HG03139 (cell line): Measurements from ENCODE around the gene FAM222A.

ENCODE experiments used
- ATAC-seq: cut with Tn5 transposase; IDR thresholded peaks from one replicate; pipeline ENCODE4 v1.9.1; 2021; ENCODE audit not compliant: unreplicated experiment

Gene FAM222A

DNA sequence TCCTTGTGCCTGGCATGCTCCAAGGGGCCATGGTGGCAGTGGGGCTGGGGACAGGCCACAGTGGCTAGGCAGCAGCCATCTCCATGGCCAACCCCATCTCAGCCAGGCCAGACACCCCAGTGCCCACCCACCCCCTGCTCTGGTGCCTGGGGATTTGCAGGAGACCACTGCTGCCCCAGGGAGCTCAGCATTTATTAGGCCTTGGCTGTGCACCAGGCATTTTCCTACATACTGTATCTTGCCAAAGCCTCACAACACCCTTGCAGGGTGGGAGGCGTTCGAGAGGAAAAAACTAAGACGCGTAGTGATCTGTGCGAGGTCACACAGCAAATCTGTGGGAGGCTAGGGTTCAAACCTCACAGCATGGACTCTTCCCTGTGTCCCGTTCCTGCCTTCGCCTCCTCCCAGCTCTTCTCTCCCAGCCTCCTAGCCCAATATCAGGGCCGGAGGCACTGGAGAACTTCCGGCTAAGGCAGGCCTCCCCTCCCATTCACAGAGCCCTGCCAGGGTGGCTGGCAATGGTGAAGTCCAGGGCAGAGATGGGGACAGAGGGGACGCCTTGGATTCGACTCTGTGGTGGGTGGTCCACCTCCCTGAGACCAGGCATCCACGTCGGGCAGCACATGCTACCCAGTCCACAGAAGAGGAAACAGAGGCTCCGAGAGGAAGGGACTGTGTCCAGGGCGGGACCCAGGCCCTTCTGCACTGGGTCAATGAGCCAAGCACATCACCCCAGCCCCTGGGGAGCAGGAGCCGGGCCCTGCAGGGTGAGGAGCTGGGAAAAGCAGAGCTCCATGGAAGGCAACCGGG, 57.4 kb downstream of the FAM222A start:
- no peak for ATAC-seq

GRCh38 chr12:109771746-109772621, 58.4 kb downstream of the FAM222A start:
- no peak for ATAC-seq

DNA sequence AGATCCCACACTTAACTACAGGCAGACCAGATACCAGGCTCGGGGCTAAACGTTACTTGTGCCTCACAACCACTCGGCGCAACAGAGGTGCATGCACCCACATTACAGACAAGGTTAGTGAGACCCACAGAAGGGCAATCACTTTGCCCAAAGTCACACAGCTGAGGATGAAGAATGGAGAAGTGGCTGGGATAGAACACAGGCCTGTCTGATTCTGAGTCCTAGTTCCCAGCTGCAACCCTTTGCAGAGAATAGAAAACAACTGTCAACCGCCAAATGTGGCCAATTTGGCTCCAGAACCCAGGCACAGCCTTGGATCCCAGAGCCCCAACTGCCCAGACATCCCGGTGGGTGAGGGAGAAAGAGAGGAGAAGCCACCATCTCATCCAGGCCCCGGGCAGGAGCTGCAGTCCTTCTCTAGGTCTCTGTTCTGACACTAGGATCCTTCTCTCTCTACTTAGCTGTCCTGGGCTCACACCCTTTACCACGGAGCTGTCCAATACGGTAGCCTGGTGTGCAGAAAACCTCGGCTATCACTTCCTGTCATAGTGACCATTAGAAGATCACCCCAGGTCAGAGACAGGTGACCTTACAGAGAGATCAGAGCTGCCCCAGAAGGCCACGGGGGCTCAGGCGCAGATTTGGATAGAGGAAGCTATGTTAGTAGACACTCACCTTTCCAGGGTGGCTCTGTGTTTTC, 59.1 kb downstream of the FAM222A start:
- no peak for ATAC-seq

DNA sequence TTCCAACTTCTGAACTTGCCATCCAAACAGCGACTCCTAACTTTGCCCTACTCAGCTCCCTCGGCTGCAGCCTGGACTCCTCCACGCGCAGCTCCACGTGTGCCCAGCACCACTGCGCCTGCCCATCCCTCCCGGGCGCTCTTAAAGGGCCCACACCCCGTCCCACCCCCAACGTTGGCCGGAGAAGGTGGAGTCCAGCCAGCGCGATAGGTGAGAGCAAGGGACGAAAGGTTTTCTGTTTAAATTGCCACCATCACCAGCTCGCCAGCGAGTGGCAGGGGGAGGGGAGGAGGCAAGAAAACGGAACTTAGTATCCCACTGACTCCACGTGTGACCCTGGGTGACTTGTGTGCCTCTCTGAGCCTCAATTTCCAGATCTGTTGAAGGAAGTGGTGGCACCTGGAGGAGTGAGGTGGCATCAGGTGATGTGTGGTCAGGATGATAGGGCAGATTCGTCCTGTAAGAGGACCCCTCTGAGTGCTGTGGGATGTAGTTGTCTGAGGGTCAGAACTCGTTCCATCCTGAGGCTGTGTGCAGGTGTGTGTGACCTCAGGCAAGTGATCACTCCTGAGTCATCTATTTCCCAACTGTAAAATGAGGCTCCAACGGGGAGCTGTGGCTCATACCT, 59.9 kb downstream of the FAM222A start:
- no peak for ATAC-seq

GRCh38 chr12:109775172-109775881, 61.7 kb downstream of the FAM222A start:
- ATAC-seq, result no peak

DNA sequence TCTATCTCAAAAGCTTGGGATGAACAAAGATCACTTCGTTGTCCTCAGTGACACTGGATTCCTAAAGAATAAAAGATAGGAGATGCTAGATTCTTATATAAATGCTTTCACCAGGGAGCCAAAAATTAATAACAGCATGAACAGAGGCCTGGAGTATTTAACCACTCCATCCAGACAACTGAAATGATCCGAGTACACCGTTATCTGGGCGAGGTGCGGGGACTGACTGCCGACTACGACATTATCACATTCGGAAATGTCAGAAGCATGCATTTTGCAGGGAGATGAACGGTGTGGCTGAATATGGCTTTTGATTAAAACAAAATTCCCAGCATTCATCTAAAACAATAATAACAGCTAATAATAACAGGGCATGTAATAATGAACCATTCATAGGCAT, 63.0 kb downstream of the FAM222A start:
- ATAC-seq, result no peak

GRCh38 chr12:109777544-109777943, 63.9 kb downstream of the FAM222A start:
- no peak for ATAC-seq

GRCh38 chr12:109778684-109779083, 65.1 kb downstream of the FAM222A start:
- no peak for ATAC-seq

DNA sequence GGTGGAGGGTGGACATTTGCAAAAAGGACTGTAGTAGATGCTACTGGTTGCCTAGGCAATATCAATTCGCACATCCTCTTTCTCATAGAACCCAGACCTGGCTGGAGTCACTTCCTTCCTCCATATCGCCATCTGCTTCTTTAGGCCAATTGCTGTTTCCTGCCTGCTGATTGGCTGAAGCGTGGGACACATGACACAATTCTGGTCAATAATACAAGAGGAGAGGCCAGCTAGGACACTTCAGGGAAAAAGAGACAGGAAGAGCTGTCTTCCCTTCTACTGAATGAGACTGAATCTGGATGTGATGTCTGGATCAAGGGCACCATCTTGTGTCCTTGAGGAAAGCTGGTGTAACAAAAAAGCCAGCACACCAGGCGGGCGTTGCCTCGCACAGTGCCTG, 65.8 kb downstream of the FAM222A start:
- no peak for ATAC-seq

GRCh38 chr12:109781668-109782325, 68.2 kb downstream of the FAM222A start:
- no peak for ATAC-seq

- ATAC-seq, result no peak
Measured at GRCh38 chr12:109782326-109782703, 68.7 kb downstream of the FAM222A start.

DNA sequence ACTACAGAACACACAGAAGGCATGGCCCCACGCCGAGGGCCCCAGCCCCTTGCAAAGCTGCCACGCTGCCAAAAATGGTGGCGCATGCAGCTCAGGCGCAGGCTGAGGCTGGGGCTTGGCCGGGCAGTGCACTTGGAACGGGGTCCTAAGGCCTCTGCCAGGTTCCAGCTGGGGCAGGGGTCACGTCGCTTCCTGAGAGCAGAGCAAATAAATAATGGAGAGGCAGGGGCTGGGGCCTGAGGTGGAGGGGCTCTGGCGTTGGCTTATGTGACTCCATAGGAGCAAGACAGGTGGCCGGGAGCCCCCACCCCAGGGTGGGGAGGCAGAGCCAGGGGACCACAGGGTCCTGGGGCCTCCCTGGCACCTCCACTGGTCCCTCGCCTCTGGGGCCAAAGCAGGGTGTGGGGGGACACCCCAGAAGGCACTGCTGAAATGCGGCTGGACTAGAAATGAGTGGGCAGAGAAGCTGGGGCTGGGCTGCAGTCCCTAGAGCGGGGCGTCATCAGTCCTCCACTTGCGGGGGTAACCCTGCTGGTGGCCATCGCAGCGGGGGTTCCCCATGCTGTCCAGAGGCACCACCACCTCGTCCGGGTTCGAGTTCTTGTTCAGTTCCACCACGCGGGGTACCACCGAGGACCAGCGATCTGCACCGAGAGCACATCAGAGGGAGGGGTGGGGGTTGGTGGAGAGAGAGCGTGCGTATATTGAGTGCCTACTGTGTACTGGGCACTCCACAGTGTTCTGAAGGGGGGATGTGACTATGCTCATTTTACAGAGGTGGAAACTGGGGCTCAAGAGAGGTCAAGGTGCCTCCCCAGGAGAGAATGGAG, 69.7 kb downstream of the FAM222A start:
- ATAC-seq, result no peak

DNA sequence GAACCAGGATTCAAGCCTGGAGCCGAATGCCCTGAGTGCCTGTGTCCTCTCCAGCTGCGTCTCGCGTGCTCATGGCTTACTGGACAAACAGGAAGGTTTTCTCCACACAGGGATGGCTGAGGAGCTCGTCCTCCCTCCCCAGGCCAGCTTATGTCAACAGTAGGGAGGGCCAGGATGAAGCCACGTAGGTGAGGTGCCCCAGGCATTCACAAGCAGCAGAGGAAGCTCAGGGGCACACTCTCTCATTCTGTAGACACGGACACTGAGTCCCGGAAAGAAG, 70.3 kb downstream of the FAM222A start:
- ATAC-seq, result no peak

DNA sequence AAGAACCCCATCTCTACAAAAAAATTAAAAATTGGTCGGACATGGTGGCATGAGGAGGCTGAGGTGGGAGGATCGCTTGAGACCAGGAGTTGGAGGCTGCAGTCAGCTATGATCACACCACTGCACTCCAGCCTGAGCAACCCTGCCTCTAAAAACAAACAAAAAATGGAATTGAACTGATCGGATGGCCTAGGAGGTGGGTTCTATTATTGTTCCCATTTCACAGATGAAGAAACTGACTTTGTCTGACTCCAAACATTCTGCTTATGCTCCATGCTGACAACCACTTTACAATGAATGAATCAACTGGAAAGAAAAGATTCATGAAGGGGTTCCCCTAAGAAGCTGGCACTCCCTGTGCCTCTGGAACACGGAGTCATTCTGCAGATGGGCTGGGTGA, 72.2 kb downstream of the FAM222A start:
- ATAC-seq, result no peak

DNA sequence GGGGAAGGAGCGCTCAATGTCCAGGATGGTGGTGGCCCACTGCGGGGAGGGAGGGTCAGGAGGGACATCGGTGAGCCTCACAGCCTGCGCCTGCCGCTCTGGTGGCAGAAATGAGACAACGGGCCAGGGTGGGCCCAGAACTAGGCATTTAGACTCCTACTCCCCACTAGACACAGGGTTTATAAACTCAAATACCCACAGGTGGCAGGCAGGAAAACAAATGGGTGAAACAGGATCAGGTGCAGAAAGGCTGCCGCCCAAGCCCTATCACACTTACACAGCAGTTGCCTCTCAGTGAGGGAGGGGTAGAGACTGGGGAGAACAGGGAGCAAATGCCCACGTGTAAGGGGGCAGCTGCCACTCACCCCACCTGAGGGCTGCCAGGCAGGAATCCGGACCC, 73.2 kb downstream of the FAM222A start:
- no peak for ATAC-seq

DNA sequence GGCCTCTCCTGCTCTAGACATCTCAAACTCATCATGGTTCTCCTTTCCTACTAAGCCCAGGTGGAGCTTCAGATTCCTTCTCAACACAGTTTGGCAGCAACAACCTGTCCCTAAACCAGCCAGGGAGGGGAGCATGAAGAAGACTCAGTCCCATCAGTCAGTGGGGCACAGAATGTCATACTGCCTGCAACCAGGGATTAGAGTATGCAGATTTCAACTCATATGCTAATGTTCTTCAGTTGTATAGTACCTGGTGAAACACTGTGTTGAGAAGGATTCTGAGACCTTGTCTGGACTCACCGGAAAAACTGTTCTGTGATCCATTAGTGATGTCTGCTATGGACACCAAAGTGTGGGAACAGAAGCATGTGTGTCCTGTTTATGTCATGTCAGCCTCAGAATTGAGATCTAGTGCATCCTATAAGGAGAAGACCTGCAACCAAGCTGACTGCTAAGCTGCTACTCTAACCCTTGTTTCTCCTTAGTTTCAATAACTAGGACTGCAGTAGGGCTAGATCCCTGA, 76.0 kb downstream of the FAM222A start:
- no peak for ATAC-seq

DNA sequence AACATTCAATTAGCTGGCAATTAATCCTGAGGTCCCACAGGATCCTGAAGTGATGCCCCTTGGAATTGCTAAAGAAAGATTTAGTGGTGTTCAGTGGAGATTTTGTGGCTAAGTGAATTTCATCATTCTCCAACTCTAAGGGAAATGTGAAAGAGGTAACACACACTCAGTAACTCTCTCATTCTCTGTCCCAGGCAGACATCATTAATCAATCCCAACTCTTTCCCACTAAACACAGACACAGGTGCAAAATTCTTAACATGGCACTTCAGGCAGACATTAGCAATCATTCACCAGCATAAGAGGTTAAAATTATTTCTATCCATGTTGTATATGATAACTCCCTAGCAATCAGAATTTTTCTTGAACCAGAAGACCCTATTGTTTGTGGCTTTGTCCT, 79.4 kb downstream of the FAM222A start:
- no peak for ATAC-seq

- no peak for ATAC-seq
Measured at GRCh38 chr12:109793411-109793810, 79.8 kb downstream of the FAM222A start.

- ATAC-seq, result no peak
Measured at GRCh38 chr12:109793826-109794501, 80.3 kb downstream of the FAM222A start.
